GM18520 (cell line): ENCODE measurements around the gene CKS1B.
"Not testable (repeated sequence)": the region's sequence is repeated elsewhere in the genome, so short reads cannot be mapped to it uniquely, and the experiment has no call there.

ENCODE experiments used
- ATAC-seq: cut with Tn5 transposase; IDR thresholded peaks from one replicate; pipeline ENCODE4 v1.9.1; 2021; ENCODE audit not compliant: unreplicated experiment

CKS1B gene

DNA sequence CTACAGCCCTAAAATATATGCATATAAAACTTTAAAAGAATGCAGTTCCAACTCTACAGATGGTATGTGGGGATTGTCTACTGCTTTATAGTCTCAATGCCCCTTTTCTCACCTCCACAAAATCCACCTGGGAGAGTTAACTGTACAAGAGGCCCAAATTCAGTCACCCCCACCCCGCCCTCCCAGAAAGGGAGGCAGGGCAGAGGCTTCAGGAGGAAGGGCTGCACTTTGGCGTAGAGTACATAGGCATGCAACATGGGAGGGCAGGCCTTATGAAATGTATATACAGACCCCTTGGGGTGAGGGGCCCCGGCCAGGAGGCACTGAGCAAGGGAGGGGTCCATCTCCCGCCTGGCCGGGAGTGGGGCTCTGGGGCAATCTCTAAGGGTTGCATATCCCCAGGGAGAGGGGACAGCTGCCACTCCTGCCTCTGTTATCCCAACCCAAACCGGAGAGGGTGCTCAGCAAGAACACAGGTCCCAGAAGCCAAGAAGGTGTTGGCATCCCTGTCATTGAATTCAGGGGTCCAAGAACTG lies 11.6 kb upstream of the CKS1B start:
- ATAC-seq, result no peak

DNA sequence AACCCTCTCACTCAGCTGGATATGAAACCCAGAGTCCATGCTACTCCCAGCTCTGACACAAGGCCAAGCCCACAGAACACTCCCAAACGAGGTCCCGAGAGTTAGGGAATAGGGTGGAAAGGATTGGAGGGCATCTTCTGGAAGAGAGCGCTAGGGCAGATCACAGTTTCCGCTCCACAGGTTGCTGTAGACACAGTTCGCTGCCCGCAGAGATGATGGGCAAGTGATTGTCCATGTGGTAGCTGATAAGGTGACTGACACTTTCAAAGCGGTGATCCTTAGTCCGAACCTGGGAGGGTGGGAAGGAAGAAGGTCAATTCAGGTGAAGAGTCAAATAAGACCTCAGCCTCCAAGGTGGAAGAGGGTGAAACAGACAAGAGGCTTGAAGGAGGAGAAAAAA lies 10.8 kb upstream of the CKS1B start:
- no peak for ATAC-seq

DNA sequence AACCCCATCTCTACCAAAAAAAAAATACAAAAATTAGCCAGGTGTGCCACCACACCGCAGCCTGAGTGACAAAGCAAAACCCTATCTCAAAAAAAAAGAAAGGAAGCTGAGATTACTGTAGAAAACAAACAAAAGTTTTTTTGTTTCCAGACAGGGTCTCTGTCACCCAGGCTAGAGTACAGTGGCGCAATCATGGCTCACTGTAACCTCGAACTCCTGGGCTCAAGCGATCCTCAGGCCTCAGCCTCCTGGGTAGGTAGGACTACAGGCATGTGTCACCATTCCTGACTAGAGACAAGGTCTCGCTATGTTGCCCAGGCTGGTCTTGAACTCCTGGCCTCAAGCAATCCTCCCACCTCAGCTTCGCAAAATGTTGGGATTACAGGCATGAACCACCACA lies 10.1 kb upstream of the CKS1B start:
- ATAC-seq, result no peak

DNA sequence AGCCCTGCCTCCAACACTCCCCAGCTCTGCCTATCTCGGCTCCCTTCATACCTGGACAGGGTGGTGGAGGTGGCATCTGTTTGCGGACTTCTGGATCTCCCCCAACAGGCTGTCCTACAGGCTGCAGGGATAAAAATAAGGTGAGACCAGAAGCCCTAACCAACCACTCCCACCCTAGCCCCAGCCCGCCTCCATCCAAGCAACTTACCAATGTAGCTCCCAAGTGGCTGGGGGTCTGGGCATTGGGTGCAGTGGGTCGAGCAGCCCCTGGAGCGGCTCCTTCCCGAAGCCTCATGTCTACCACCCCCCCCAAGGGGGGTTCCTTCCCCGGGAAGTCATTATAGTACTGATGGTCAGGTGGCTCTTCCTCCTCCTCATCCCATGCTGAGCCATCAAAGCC lies 8.4 kb upstream of the CKS1B start:
- no peak for ATAC-seq

DNA sequence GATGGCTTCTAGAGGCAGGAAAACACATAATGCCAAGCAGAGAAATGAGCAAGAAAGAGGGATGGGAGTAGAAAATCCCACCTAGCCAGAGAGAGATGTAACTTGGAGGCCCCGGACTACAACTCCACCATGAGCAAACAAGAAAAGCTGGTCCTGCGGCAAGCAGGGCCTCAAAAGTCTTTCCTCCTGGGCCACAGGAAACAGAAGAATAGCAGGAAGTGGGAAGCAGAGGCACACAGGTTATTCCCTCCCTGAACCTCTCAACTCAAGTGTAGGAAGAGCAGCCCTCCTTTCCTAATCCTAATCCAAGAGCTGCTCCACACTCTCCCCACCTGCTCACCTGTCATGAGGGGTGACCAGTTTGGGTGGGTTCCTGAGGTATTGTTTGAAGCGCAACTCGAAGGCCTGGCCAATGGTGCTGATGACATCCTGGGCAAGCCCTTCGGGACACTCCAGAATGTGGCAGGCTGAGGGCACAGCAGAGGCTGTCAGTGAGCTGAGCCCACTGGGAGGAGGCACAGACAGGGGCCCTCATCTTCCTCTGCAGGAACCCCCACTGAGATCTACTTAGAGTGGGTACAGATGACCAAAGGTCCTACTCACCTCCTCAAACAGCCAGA lies 7.0 kb upstream of the CKS1B start:
- no peak for ATAC-seq

DNA sequence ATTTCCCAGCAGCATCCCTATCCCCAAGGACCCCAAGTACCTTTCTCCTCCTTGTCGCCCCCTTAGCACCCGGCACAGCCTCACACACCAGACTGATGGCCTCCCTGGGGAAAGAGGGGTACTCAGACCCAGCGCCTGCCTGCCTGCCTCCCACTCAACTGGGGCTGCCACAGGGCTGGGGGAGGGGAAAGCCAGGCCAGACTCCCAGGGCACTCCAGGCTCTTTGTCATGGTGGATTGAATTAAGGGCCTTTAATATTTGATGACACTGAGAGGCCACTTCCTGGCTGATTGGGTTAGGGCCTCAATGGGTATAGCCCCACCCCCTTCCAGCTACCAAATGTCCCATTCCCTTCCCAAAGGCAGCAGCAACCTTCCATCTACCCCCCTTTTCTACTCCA lies 5.8 kb upstream of the CKS1B start:
- no peak for ATAC-seq

DNA sequence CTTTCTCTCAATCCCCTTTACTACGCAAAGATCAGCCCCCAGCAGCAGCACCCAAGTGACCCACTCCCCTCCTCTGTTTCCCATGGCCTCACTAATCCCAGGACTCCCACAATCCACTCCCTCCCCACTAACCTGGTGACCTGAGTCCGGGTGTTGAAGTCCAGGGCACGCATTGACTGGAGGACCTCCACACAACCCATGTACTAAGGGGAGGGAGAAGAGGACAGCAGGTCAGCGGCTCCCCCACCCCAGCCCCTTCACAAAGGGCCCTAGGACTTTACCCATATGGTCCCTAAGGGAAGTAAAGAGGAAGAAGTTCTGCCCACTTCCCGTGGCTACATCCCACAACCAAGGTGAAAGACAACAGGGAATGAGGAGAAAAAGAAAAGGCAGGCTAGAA lies 5.2 kb upstream of the CKS1B start:
- ATAC-seq, result no peak

DNA sequence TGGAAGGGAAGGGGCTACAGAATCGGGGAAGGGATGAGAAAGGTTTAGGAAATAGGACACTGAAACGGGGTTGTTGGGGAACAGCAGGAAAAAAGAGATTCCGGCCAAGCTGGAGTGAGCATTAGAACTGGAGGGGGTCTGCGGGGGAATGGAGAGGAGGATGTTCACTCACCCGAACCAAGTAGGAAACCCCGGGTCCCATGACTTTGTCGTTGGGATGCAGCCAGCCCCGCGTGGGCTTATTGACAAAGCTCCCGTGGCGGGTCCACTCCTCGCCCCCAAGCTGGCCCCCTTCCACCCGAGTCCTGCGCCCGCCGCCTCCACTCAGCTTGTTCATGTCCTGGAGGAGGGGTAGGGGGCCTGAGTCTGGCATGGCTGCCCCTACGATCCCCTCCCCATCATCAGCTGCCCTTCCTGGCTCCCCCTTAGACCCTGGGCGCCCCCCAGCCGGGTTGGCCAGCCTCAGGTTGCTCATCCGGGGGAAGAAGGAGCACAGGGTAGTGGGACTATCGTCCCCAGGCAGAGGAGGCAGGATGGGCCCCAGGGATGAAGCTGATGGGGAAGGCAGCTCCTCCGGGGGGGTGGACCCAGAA lies 4.5 kb upstream of the CKS1B start:
- ATAC-seq, result no peak

DNA sequence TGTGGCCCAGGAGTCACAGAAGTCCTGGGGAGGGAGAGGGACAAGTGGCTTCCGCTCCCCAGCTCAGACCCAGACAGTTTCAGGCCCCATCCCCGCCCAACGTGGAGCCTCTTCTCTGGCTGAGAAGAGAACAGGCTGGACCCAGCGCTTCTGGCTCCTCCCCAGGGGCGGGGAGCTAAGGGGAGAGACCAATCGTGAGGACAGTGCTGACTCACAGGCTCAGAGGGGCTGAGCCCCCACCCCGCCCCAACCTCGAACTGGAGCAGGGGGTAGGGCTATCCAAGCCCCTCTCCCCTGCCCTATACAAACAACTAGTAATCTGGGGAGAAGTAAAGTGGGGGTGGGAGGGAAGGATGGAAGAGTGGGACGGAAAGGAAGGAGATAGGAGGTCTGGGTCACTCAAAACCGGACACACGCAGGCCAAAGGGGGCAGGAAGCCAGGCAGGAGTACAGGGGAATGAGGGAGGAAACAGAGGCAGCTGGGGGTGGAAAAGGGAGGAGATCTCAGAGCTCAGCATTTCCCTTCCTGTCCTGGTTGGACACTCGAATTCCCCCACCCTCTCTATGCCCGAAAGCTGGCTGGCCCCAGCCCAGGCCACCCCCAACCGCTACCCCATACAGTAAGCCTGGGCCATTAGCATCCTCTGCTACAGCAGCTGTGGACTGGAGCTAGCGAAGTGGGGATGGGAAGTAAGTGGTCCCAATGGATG lies 3.7 kb upstream of the CKS1B start, which contains the start of gene SHC1:
TSS of gene SHC1 (minus strand) at position 117 of the 710 bp plus-strand sequence. CDS start 221 bp downstream, outside the sequence.
- ATAC-seq, result no peak

DNA sequence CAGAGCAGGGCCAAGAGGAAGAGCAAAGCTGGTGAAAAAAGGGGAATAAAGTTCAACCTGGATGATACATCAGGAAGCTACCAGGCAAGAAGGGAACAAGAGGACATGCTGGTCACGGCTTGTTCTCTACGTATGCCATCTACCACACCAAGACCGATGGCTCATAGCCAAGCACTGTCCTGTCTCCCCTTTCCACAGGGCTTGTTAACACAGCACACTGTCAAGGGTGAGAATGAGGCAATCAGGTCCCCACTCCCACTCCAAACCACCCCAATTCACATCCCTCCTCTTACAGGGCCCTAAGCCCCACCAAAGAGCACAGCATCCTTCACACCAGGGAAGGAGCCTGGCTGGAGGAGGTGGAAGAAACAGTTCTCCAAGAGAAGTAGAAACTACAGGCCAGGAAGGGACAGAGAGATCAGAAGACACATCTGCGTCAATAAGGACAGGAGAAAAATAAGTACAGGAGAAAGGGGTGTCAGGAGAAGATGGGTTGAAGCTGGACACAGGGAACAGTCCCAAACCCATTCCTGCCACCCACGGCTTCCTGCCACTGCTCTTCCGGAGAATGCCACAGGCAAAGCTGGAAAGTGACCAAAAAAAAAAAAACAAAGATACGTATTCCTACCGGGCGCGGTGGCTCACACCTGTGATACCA lies 3.0 kb upstream of the CKS1B start:
- ATAC-seq, result no peak

DNA sequence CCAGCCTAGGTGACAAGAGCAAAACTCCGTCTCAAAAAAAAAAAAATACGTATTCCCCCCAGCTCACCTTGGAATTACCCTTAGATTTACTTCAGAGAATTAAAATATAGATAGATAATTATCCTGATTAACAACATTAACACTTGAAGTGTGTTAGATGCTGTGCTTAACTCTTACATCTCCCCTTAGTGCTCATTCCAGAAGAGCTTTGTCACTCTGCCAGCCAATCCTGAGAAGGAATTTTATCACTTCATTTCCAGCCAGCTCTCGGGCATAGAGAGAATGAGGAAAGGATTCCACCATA lies 2.3 kb upstream of the CKS1B start:
- ATAC-seq, result no peak

DNA sequence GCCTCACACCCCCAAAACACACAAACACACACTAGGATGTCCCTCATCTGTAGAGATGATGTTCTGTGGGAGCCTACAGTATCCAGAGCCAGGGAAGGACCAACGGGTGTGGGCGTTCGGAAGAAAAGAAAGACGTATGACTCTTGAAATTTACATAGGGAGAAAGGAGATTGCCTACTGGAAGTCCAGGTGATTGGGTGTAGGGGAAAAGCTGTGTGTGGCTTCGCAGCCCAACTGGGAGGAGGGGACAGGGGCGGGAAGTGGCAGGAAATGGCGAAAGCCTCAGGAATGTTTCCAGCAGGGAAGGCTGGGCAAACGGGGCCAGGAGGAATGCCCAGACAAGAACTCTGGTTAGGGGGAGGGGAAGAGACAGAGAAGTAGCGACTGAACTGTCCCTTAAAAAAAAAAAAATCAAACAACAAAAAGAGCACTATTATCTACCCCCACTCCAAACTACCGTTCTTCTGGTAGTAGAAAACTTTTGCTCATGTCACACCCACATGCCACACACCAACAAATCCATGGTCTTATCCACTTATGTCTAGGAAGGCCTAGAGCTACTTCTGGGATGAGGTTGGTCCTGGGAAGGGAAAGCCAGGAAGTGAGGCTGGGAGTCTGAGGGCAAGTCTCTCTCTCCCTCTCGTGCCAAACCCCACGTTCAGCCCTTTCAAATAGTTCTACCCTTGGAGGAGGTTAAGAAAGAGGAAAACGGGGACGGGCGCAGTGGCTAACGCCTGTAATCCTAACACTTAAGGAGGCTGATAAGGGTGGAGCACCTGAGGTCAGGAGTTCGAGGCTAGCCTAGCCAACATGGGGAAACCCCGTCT lies 1.8 kb upstream of the CKS1B start:
- ATAC-seq, result no peak

DNA sequence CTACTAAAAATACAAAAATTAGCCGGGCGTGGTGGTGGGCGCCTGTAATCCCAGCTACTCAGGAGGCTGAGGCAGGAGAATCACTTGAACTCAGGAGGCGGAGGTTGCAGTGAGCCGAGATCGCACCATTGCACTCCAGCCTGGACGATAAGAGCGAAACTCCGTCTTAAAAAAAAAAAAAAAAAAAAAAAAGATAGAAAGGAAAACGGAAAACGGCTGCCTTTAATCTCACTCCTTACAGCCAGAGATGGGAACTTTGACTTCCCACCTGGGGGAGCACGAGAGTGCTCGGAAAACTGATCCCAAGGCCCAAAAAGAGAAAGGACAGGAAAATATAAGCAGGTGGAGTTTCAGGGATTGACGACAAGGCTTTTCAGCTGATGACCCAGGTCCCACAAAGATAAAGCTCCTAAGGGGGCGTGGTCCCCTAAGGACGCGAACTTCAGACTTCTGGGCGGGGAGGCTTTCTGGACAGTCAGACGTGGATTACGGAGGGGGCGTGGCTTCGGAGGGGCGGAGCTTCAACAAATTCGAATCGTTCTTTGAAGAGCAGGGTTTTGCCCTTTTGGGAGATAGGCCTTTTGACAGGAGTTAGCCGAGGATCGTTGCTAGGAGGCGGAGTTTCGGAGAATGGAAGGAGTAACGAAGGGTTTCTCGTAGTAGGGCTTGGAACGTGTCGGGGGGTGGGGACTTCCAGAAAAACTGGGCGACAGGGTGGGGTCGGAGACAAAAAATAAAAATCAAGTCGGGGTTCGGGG lies 958 bp upstream of the CKS1B start:
- no peak for ATAC-seq

DNA sequence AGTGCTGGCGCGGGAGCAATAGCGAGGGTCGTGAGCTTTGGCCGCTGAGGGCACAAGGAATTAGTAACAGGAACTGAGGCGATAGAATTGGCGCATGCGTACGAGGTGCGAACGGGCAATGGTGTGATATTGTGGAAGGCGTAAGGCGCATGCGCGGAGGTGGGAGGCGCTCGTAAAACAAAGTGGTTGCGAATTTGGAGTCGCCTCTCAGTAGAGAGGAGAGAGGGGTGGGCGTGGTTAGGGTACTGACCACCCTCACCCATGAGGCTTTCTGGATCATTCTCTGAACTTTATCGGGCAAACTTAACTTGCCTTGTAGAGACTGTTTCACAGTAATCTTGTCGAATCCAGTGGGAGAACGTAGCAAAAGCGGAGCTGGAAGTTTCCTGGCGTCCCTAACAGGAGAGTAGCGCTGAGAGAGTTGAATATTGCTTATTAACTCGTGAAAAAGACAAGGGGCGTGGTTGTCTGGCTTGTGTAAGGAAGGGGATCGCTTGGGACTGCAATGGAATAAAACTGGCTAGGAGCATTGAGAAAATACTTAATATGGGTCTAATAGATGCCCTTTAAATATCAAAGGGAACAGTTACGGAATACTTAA lies 427 bp downstream of the CKS1B start:
- ATAC-seq, result peak; percentile 29

DNA sequence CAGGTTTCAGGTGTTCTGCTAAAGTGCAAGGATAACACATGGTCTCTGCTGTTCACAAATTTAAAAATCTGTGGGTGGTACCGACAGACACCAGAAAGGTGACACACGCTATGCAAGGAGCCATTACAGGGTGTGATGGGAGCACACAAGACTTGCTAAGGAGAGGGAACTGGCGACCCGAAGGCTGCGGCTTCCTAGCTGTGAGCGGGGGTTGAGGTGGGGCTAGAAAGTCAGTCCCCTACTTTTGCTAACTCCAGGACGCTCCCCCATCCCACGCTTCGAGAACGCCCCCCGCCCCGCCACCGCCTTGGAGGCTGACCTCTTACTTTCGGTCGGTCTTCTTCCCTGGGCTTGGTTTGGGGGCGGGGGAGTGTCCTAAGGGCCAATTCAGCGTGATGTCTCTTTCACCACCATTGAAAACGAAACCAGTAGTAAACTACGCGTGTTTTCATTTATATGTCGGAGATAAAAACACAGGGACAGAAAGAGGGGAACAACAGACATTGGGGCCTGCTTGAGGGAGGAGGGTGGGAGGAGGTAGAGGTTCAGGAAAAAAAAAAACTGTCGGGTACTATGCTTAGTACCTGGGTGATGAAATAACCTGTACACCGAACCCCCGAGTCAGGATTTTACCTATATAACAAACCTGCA lies 1.1 kb downstream of the CKS1B start:
- no peak for ATAC-seq

DNA sequence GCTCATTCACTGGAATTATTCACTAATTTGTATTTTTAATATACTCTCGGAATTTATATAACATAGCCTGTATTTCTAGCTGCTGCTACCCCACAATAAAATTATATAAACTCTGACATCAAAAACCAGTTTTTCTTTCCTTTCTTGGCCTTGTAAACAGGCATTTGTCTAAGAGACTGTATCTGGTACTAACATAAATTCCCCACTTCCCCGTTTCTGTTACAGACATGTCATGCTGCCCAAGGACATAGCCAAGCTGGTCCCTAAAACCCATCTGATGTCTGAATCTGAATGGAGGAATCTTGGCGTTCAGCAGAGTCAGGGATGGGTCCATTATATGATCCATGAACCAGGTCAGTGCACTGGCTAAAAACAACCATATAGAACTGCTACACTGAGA lies 3.3 kb downstream of the CKS1B start:
- ATAC-seq, result not testable (repeated sequence)

DNA sequence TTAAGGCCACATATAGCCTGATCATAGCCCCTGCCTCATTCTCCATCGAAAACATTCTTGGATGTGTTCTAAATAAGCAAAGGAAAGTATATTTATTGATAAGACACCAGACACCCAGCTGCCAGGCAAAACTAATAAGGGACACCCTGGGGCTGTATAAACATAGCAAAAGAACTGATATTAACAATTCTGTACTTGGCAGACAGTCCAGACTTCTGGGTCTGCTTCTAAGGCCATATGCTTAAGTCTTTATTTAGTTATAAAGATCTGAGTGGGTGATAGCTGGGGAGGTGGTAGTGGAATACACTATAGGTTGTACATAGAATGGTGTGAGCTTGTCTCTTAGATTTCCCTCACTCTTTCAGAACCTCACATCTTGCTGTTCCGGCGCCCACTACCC lies 3.9 kb downstream of the CKS1B start:
- ATAC-seq, result no peak

DNA sequence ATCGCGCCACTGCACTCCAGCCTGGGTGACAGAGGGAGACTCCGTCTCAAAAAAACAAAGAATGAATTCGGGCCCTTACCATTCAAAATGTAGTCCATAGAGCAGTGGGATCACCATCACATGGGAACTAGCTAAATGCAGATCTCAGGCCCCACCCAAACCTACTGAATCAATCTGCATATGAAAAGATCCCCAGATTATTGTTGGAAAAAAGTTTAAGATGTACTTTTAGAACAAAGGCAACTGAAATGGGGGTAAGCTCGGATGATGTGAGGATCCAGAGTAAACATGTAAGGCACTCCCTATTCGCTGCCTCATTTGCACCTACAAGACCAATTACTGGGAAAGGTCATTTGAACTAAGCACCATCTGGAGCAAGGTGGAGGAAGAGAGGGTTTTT lies 7.9 kb downstream of the CKS1B start:
- ATAC-seq, result no peak

DNA sequence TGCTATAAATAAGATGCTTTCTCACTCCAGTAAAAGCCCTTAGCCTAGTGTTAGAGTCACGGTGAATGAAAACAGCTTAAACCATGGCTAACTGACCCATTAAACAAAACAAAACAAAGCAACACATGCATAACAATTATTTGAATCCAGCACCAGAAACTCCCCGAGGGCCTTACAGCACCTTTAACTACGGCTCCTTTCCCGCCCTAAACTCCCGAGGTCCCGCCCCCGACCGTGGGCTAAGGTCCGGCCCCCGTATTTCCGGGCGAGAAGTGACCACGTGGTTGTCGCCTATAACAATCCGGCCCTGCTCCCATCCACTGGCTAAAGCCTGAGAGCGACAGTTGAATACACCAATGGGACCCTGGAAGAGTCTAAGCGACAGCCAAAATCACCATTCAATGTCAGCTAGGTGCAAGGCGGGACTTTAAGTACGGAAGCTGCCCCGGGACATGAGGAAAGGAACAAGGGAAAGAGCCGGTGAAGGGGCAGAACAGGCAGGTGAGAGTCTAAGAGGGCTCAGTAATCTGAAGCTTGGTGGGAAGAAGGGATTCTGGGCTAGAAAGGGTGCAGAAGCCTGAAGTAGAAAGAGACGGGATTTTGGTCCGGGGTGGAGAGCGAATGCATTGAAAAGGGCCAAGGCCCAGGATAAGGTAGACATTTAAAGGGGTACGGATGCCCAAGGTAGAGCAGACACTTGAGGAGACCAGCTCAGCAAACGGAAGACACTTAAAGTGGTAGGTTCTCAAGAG lies 8.6 kb downstream of the CKS1B start, which contains the start of gene FLAD1:
TSS of gene FLAD1 (plus strand) at position 448 of the 752 bp plus-strand sequence. CDS start 351 bp downstream, outside the sequence.
- ATAC-seq, result peak; percentile 99
